Right lobe of liver (tissue), 6 donors: ENCODE data around the gene CCDC86. TPM values are rescaled to one million over a fixed set of nuclear protein-coding genes. Genes with fewer than 3 reads are reported as not detected.
A peak's percentile ranks its signal among the peaks of the same experiment; 100 is the strongest.

Experiments
- ATAC-seq, 4 donors: fragments of 200-7000 bp; cut with Tn5 transposase; one replicate each; pipeline ENCODE4 v1.9.1; 2020; ENCODE audit warnings: mild to moderate bottlenecking in 4 of 4, moderate library complexity in 4 of 4
- DNase-seq, 3 donors: peaks; one replicate each; pipeline ENCODE4 v3.0.0-alpha.2; 2020
- H3K27ac ChIP-seq, 3 donors: fragments of 200-600 bp; one replicate each; pipeline ENCODE4 v1.8.0; 2022
- H3K27me3 ChIP-seq, 2 donors: fragments of 200-600 bp; one replicate each; pipeline ENCODE4 v1.8.0; 2022
- H3K36me3 ChIP-seq, 4 donors: fragments of 200-600 bp; sonication (generic) in 1 of 4; one replicate each; pipeline versions ENCODE4 v1.5.1 to v1.8.0; 2017 to 2022; ENCODE audit warnings: control low read depth in 1 of 4
- H3K4me1 ChIP-seq, 4 donors: fragments of 200-600 bp; sonication (generic) in 1 of 4; one replicate each; pipeline versions ENCODE4 v1.5.1 to v1.8.0; 2017 to 2022; ENCODE audit warnings: control low read depth in 1 of 4
- H3K4me3 ChIP-seq, 3 donors: fragments of 200-600 bp; one replicate each; pipeline ENCODE4 v1.8.0; 2022
- H3K9me3 ChIP-seq, 4 donors: fragments of 200-600 bp; sonication (generic) in 1 of 4; one replicate each; pipeline versions ENCODE4 v1.5.1 to v1.8.0; 2017 to 2022; ENCODE audit warnings: control low read depth in 1 of 4
- POLR2A ChIP-seq: fragments of 450-650 bp; IDR thresholded peaks from one replicate; pipeline ENCODE4 v1.6.1; 2017; ENCODE audit warnings: antibody characterized with exemption, mild to moderate bottlenecking
- WGBS: methylation state at CpG from one replicate; pipeline ENCODE4 v1.1.6; 2018; ENCODE audit warnings: low coverage, low lambda C conversion rate; ENCODE audit not compliant: insufficient coverage; ENCODE audit errors: missing lambda C conversion rate; 5-methylcytosine and 5-hydroxymethylcytosine counted together
- intact Hi-C, 2 donors: fragments of 100-400 bp; cut with DNase I; formaldehyde crosslinking; loops; one replicate each; pipeline versions ENCODE4 v1.11.2 to v1.14.1; 2022
- total RNA-seq, 6 experiments: library from RNA; depleted of rRNA in 2 of 6; stranded (reverse); fragments of >200 nt in 2 of 6; fragmentation: NEBNext Ultra II Directional in 3 of 6; extraction: Animal tissue kit (Norgen Biotek cat#: 25700) in 3 of 6; gene quantifications; one replicate each; pipeline versions ENCODE4 v1.1.0 to v1.2.4, GENCODE V29; 2016 to 2023
- TF ChIP-seq, protein P1 (sequence below), 4 donors: fragments of 200-600 bp in 3 of 4; fragments of 450-650 bp in 1 of 4; IDR thresholded peaks; one replicate each; pipeline versions ENCODE4 v1.5.1 to v1.8.0; 2016 to 2022; ENCODE audit warnings: antibody characterized with exemption in 4 of 4, mild to moderate bottlenecking in 2 of 4
- donor health status: DM: no; HTN: yes; CAD: no.
- donor health status: DM: no; HTN: no; CAD: no.
- donor health status: DM: no; HTN: no; CAD: no.
- donor health status: DM: no; HTN: yes; CAD: no.
- donor health status: DM: no; HTN: yes; CAD: no.

CCDC86 gene
- total RNA-seq, 6 experiments from 2014 or later, result 4.9 to 17.8 (median 8.6) TPM

DNA sequence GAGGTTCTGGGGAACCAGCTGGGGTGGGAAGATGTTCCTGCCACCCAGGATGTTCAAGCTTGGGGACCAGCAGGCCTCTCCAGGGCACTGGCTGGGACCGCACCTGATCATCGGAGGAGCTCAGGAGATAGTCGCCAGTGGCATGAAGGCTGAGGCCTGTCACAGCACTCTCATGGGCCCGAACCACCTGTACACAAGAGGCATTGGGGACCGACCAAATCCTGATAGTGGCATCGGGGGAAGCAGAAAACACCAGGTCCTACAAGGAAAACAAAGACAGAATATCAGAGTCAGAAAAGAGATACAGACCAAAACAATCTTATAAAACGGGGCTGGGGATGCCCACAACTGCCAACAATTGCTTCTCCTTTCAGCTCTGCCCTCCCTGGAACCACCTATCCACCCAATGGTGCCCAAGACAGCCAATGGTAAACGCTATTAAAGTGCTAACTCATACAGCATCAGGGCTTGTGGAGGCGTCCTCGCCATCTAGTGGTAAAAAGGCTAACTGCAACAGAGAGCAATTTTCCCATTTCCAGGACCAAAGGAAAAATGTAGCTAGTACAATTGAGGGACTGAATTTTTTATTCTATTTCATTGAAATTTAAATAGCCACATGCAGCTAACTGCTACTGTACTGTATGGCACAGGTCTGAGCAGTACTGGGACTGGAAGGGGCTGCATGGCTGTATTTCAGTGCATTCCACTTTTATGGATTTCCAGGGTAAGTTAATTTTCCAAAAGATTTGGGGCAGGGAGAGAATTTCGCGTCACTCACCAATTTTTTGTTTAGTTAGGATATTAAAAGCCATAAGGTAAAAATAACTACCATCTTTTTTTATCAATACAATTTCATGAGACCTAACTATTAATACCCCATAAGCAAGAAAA, 57.4 kb downstream of the CCDC86 start:
- Histone ChIP-seq H3K27me3 (no peaks in the 10 kb centered on the region), H3K4me1 (peaks cover 0 to 6% (median 0%) of the 10 kb centered on the region in 4 donors), H3K27ac (peak overlapping the region in 1 of 3 donors; percentile 1), H3K9me3 (no peaks in the 10 kb centered on the region), H3K36me3 (peaks cover 9 to 93% (median 48%) of the 10 kb centered on the region in 4 donors), H3K4me3 (no peak overlapping the region)
- TF ChIP-seq, protein P1, sequence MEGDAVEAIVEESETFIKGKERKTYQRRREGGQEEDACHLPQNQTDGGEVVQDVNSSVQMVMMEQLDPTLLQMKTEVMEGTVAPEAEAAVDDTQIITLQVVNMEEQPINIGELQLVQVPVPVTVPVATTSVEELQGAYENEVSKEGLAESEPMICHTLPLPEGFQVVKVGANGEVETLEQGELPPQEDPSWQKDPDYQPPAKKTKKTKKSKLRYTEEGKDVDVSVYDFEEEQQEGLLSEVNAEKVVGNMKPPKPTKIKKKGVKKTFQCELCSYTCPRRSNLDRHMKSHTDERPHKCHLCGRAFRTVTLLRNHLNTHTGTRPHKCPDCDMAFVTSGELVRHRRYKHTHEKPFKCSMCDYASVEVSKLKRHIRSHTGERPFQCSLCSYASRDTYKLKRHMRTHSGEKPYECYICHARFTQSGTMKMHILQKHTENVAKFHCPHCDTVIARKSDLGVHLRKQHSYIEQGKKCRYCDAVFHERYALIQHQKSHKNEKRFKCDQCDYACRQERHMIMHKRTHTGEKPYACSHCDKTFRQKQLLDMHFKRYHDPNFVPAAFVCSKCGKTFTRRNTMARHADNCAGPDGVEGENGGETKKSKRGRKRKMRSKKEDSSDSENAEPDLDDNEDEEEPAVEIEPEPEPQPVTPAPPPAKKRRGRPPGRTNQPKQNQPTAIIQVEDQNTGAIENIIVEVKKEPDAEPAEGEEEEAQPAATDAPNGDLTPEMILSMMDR (IDR thresholded peaks at IDR 0.05), result peak; percentile 88 to 95 (median 92)
- TF ChIP-seq POLR2A, result no peak
- no peak for DNase-seq
- 44% methylated on average over 11 of the region's 12 CpGs for WGBS
- intact Hi-C loops, result no loop called here
- ATAC-seq, result peak; percentile 75 to 89 (median 82)

DNA sequence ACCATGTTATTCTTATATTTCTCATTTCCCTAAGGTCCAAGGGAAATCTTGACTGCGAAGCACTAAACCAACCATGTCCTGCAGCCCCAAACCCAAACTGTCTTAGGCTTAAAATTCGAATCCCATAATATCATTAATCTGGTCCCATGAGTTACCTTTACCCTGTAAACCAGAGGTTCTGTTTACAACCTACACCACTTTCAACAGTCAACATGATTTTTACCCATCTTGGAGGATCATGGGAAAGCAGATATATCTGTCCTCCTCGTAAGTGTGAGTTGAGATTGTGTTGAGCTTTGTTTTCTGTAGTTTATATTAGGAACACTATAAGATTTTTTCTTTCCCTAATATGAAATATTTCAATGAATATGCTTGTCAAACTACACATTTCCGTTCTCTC, 58.1 kb downstream of the CCDC86 start:
- intact Hi-C loops, result loop anchor here in 1 of 2 donors (5.0 kb wide), 1 partner anchor 53 kb away; no protein-coding TSS in a partner anchor

More for the DNA sequence above, 58.1 kb downstream of the CCDC86 start:
- peaks cover 9 to 86% (median 44%) of the 10 kb centered on the region in 4 donors for H3K36me3 ChIP-seq
- ATAC-seq, result peak in 3 of 4 donors; percentile 22 to 74 (median 44)
- WGBS, result 41% methylated on average over 4 of the region's 4 CpGs
- H3K4me1 ChIP-seq, result peaks cover 0 to 10% (median 4%) of the 10 kb centered on the region in 4 donors
- H3K27ac ChIP-seq, result peak overlapping the region in 1 of 3 donors; percentile 1
- H3K27me3 ChIP-seq, result no peaks in the 10 kb centered on the region
- no peak for TF ChIP-seq POLR2A
- TF ChIP-seq, protein P1 (IDR thresholded peaks at IDR 0.05), result no peak
- no peaks in the 10 kb centered on the region for H3K9me3 ChIP-seq
- no peak overlapping the region for H3K4me3 ChIP-seq
- DNase-seq, result no peak

Other genes with a start within 250 kb of the CCDC86 start
- under 1 TPM in 1 of 6 experiments, not detected in 5; 0.62 TPM for gene MS4A8, start 142.5 kb upstream of the CCDC86 start, total RNA-seq
- gene MS4A18, start 117.4 kb upstream of the CCDC86 start, total RNA-seq, result not detected
- not detected for gene MS4A15, start 85.2 kb upstream of the CCDC86 start, total RNA-seq
- gene MS4A10, start 56.8 kb upstream of the CCDC86 start, total RNA-seq, result not detected
- under 1 TPM in 5 of 6 experiments, not detected in 1; 0.07 to 0.18 (median 0.12) TPM for gene PTGDR2, start 13.8 kb downstream of the CCDC86 start, total RNA-seq
- not detected for gene ZP1, start 25.4 kb downstream of the CCDC86 start, total RNA-seq
- 10 to 100 TPM; 45.5 to 82.6 (median 48.3) TPM for gene PRPF19, start 64.5 kb downstream of the CCDC86 start, total RNA-seq
- gene TMEM109, start 72.0 kb downstream of the CCDC86 start, total RNA-seq, result 10 to 100 TPM; 29.0 to 40.9 (median 34.1) TPM
- gene TMEM132A, start 82.3 kb downstream of the CCDC86 start, total RNA-seq, result 1 to 10 TPM in 4 of 6 experiments, under 1 TPM in 2; 0.76 to 4.2 (median 1.7) TPM
- 10 to 100 TPM in 3 of 6 experiments, 1 to 10 TPM in 3; 7.2 to 22.2 (median 9.2) TPM for gene SLC15A3, start 110.1 kb downstream of the CCDC86 start, total RNA-seq
- 1 to 10 TPM in 1 of 6 experiments, under 1 TPM in 5; 0.29 to 2.4 (median 0.52) TPM for gene CD6, start 129.6 kb downstream of the CCDC86 start, total RNA-seq